Endothelial cell of umbilical vein (primary cell): Measurements from ENCODE around the gene GAL.

Source experiments
- CTCF ChIP-seq, 2 donors: IDR thresholded peaks; 1 replicate in 1 of 2; 2 replicates in 1 of 2; pipeline ENCODE4 v1.5.1; 2011; ENCODE audit warnings: low read length in 2 of 2, mild to moderate bottlenecking in 2 of 2, moderate library complexity in 2 of 2, control low read depth in 1 of 2, inconsistent platforms in 1 of 2, low read depth in 1 of 2; ENCODE audit not compliant: insufficient read depth in 1 of 2; ENCODE audit errors: extremely low read depth in 1 of 2
- EZH2 ChIP-seq: IDR thresholded peaks from 2 replicates; pipeline ENCODE4 v1.6.1; 2012; ENCODE audit warnings: borderline replicate concordance, low read depth, mild to moderate bottlenecking, moderate library complexity, low read length, inconsistent platforms; ENCODE audit not compliant: severe bottlenecking
- FOS ChIP-seq: IDR thresholded peaks from 2 replicates; pipeline ENCODE4 v1.6.1; 2011; ENCODE audit warnings: mild to moderate bottlenecking, low read length, moderate library complexity, borderline replicate concordance; ENCODE audit not compliant: insufficient read depth
- JUN ChIP-seq: IDR thresholded peaks from 2 replicates; pipeline ENCODE4 v1.6.1; 2011; ENCODE audit warnings: borderline replicate concordance, low read depth; ENCODE audit not compliant: insufficient read length, insufficient read depth
- MAX ChIP-seq: IDR thresholded peaks from 2 replicates; pipeline ENCODE4 v1.6.1; 2011; ENCODE audit not compliant: insufficient read depth, insufficient read length
- MYC ChIP-seq: IDR thresholded peaks from one replicate; pipeline ENCODE4 v1.6.1; 2011; ENCODE audit warnings: mild to moderate bottlenecking, low read depth, low read length
- POLR2A ChIP-seq: IDR thresholded peaks from 2 replicates; pipeline ENCODE4 v1.6.1; 2012; ENCODE audit warnings: low read depth, mild to moderate bottlenecking, control low read depth, low read length
- POLR2AphosphoS5 ChIP-seq: IDR thresholded peaks from 2 replicates; pipeline ENCODE4 v1.6.1; 2012; ENCODE audit warnings: low read depth, mild to moderate bottlenecking, control low read depth, low read length, moderate library complexity; ENCODE audit not compliant: insufficient read depth

GRCh38 chr11:68685656-68686380, 1.5 kb downstream of the GAL start:
- TF ChIP-seq CTCF (IDR thresholded peaks at IDR 0.05; ENCODE audit: extremely low read depth in 1 of 2, insufficient read depth in 1 of 2, low read depth in 1 of 2, low read length in 2 of 2) (no peak), MAX (no peak), POLR2A (no peak), POLR2AphosphoS5 (no peak), JUN (no peak), FOS (no peak), EZH2 (no peak), MYC (no peak)
